ENCODE measurements around the gene IDUA.

DNA sequence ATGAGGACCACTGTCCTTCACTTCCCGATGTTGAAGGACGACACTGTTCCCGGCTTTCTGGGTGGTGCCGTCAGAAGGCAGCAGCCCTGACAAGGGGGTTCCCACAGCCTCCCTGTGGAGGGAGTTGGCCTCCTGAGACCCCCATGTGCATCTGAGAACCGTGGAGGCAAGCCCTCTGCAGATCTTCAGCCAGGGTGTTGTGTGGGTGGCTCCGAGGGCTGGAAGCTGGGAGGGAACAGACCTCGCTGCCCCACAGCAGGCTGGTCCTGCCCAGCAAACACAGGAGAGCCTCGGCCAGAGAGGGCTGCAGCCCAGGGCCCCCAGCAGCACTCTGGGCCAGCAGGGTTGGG, 29.6 kb upstream of the IDUA start:
- TF ChIP-seq EZH2 (IDR thresholded peaks at IDR 0.05; ENCODE audit: insufficient read depth, poor library complexity, severe bottlenecking), result no peak
- TF ChIP-seq EZH2phosphoT487 (IDR thresholded peaks at IDR 0.05; ENCODE audit: insufficient read depth, low read depth), result no peak
